ENCODE data around the gene BICC1.

- no peak for TF ChIP-seq CTCF (IDR thresholded peaks at IDR 0.05; ENCODE audit: extremely low read depth in 1 of 2, insufficient read depth in 1 of 2, low read depth in 1 of 2, low read length in 2 of 2)
- no peak for TF ChIP-seq POLR2A (IDR thresholded peaks at IDR 0.05; ENCODE audit: low read depth, low read length)
- TF ChIP-seq POLR2AphosphoS5 (IDR thresholded peaks at IDR 0.05; ENCODE audit: insufficient read depth, low read depth, low read length): no peak
- TF ChIP-seq MYC (IDR thresholded peaks at IDR 0.05; ENCODE audit: low read depth, low read length): no peak
- TF ChIP-seq EZH2 (IDR thresholded peaks at IDR 0.05; ENCODE audit: borderline replicate concordance, low read depth, low read length, severe bottlenecking): no peak
- TF ChIP-seq GATA2 (IDR thresholded peaks at IDR 0.05; ENCODE audit: insufficient read depth, insufficient read length, low read depth, low read length): no peak
- TF ChIP-seq MAX (IDR thresholded peaks at IDR 0.05; ENCODE audit: insufficient read depth, insufficient read length): no peak
- TF ChIP-seq JUN (IDR thresholded peaks at IDR 0.05; ENCODE audit: borderline replicate concordance, insufficient read depth, insufficient read length, low read depth): no peak
Observed at GRCh38 chr10:58873161-58873560, 360.5 kb downstream of the BICC1 start.
